ENCODE data around the gene CRABP2.

Gene CRABP2

GRCh38 chr1:156741481-156741983 lies 36.1 kb upstream of the CRABP2 start:
- no peak for DNase-seq

DNA sequence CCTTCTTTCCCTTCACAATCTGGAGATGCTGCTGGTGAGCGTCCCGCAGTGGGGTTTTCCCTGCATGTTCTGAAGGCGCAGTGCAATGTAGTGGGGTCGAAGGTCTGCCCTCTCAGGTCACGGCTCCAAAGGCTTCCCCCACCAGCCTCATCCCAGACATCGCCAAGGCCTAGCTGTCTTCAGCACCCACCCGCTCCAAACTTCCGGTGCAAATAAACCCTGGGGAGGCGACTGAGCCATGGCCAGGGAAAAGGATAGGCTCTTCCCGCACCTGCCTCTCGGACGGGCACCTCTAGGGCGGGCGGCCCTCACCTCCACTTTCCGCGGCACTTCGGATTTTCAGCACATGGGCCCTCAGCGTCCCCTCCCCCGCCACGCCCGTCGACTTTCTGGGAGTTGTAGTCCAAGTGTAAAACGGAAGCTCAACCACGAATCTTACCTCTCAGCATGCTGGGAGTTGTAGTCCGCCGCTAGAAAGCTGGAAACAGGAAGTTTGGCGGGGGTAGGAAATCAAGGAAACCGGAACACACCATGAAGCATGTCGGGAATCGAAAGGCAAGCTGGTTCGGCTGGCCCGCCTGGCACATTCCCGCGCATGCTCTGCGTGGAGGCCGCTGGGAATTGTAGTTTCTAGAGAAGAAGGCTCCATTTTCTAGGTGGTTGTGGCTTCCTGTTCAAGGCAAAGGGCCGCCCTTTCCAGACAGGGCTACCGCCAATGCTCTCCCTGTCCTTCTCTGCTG lies 35.5 kb upstream of the CRABP2 start, which contains the start of gene MRPL24:
Gene MRPL24, minus strand, starts transcription at position 348 of the 740 bp plus-strand sequence. CDS start 2,384 bp downstream, outside the sequence.
- DNase-seq = peak; percentile 98

DNA sequence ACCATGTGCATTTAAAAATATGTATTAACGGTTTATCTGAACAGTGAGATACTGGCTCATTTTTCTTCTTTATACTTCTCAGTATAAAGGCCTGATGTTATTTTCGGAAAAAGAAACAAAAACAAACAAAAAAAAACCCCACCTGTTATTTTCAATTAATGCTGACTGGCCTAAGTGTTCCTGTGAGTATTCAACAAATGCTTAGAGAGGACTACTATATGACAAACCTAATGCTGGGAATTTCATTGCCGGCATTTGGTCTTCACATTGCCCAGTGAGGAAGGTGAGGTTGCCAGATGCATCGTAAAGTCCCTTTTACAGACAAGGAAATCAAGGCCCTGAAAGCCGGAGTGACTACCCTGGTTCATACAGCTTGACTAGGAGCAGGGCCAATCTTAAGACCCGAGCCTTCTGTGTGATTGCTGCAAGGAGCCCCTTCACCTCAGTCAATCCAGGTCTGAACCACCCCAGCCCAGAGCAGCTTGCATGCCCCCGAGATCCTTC lies 34.9 kb upstream of the CRABP2 start:
- no peak for DNase-seq

DNA sequence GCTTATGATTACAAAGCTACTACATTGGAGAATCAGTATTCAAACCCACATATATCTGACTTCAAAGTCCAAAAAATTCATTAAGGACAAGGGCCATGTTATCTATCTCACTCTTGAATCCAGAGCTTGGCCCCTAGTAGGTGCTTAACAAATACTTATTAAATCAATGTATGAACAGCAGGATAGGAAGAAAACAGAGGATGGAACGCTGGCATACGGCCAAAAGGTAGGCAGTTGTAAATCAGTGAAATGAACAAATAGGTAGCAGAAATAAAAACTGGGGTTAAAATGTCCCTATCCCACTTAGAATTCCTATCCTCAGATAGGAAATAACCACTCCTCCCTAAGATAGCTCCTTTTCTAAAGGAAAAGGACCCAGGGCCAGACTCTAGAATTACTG lies 33.5 kb upstream of the CRABP2 start:
- DNase-seq = no peak

- DNase-seq = no peak
These were observed 33.0 kb upstream of the CRABP2 start for GRCh38 chr1:156738407-156738806.

DNA sequence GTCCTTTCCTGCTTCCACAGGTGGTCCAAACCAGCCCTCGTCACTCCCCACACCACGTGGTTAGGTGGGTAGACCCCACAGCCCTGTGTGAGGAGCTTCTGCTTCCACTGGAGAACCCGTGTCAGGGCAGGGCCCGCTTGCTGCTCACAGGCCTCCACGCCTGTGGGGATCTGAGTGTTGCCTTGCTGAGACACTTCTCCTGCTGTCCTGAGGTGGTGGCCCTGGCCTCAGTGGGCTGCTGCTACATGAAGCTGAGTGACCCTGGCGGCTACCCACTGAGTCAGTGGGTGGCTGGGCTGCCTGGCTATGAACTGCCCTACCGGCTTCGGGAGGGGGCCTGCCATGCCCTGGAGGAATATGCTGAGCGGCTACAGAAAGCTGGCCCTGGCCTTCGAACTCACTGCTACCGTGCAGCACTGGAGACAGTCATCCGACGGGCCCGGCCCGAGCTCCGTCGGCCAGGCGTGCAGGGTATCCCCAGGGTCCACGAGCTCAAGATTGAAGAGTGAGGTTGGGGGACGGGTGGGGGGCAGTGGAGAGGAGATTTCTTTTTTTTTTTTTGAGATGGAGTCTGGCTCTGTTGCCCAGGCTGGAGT lies 28.7 kb upstream of the CRABP2 start:
- DNase-seq = no peak

GRCh38 chr1:156728599-156729462 lies 23.4 kb upstream of the CRABP2 start, which contains the start of gene ISG20L2:
ISG20L2 (minus strand) TSS chr1:156728766; CDS start chr1:156727652, 1,114 bp downstream.
- DNase-seq = peak; percentile 96

- no peak for DNase-seq
These were observed 22.7 kb upstream of the CRABP2 start, which contains the start of gene METTL25B for GRCh38 chr1:156727926-156728598. METTL25B (plus strand) TSS chr1:156728469; CDS start chr1:156729105, 636 bp downstream.

- DNase-seq = no peak
These were observed 22.1 kb upstream of the CRABP2 start for GRCh38 chr1:156727492-156727891.

DNA sequence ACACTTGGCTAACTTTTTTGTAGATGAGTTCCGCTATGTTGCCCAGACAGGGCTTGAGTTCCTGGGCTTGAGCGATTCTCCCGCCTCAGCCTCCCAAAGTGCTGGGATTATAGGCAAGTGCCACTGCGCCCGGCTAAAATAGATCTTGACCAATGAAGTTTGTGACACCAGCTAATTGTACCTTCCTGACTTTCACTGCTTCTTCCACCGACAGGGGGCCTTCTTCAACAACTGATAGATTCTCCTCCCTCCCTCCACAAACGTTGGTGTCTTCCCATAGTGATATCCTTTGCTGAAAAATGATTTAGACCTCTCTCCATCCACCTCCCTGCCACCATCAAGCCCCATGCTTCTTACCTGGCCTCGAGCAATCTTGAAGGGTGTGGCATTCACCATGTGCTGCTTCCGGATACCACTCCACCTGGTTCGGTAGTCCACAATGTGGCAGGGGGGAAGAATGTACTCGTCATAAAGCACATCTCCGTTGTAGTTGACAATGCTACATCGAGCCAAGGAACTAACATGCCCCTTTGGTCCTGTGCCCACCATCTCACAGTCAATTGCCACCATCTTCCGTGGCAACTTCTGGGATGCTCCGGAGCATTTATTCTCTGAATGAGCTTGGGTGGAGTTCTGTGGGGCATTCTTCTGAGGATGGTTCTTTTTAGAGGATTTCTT lies 21.3 kb upstream of the CRABP2 start:
- no peak for DNase-seq

DNA sequence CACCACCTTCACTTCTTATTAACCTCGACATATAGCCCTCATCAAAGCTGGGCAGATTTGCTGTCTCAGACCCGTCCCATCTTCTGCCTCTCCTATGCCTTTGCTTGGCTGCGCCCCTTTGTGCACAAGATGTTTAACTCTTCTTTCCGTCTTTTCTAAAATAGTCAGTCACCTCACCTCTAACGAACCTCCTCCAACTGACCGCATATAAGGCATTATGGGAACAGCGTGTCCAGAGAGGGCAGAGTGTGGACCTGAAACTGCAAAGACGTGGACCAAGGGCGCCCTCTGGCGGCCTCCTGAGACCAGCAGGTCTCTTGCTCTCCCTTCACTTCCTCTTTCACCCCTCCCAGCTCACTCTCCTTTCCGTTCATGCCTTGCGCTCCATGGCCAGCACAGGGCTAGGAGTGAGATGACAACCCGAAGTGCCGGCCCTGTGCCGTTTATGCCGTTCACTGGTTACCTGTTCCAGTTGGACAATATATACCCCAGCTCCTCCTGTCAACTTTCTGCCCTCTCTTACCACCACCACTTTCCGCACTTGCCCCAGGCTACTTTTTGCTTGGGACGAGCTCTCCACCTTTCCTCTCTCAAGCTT lies 20.4 kb upstream of the CRABP2 start:
- peak; percentile 93 for DNase-seq

- DNase-seq = no peak
These were observed 16.2 kb upstream of the CRABP2 start for GRCh38 chr1:156721535-156721934.

GRCh38 chr1:156721131-156721530 lies 15.7 kb upstream of the CRABP2 start:
- no peak for DNase-seq

DNA sequence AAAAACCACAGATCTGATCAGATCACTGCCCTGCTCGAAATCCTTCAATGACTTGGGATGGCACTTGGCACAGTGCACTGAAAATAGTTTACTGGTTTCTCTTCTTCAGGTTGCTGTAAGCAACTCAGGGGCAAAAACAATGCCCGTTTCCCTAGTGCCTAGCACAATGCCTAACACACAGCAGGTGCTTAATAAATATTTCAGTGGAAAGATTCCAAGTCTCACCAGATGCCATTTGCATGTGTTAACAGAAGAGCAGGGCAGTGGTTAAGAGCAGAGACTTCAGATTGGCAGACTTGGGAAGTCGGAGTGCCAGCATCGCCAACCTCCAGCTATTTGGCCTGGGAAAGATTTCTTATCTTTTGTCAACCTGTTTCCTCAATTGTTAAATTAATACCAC lies 12.0 kb upstream of the CRABP2 start:
- no peak for DNase-seq

- no peak for DNase-seq
These were observed 9.4 kb upstream of the CRABP2 start for GRCh38 chr1:156714830-156715229.

DNA sequence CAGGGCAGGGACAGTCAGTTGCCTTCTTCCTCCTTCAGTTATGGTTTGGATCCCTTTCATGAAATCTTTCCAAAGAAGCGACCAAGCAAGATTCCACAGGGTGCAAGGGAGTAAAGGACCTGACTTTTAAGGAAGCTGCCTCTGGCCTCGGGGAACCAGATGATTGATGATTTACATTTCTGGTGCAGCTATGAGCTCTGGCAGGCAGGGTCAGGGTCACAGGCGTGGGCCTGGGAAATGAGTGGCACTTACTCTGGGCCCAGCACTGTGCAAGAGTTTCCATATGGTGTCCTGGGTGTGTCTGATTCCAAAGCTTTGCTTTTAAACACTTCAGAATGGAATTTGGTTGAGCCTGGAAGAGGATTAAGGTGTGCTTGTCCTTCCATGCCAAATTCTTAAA lies 7.2 kb upstream of the CRABP2 start:
- no peak for DNase-seq

DNA sequence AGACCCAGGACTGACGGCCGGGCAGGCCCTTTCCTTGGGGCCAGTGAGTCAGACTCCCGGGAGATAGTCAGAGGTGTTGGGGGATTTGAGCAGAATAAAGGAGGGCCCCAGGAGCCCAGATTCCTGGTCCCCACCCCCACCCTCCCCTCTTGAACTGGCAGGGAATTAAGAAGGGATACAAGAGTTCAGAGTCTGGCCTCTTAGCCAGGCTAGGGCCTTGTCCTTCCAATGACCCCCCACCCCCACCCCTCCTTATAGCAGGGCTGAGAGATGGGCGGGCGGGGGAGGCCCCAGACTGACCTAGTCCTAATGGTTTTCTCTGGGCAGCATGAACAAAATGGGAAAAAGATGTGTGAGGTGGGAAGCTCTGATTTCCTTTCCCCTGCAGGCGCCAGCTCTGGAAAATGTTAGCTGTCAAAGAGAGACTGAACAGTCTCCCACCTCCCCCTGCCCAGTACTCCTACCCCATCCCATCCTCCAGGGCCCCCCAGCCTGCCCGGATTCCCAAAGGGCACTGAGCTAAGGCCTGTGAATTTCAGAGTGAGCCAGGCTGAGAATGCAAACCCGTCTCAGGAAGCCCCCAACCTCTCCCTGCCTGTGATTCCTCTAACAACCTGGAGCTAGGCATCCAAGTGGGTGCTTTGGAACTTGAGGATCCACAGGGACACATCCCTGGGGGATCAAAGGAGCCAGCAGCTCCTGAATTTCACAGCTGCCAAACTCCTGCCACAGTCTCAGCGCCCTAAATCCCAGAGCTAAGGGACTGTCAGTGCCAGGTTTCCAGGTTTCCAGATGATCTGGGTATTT lies 5.8 kb upstream of the CRABP2 start:
- peak; percentile 73 for DNase-seq

DNA sequence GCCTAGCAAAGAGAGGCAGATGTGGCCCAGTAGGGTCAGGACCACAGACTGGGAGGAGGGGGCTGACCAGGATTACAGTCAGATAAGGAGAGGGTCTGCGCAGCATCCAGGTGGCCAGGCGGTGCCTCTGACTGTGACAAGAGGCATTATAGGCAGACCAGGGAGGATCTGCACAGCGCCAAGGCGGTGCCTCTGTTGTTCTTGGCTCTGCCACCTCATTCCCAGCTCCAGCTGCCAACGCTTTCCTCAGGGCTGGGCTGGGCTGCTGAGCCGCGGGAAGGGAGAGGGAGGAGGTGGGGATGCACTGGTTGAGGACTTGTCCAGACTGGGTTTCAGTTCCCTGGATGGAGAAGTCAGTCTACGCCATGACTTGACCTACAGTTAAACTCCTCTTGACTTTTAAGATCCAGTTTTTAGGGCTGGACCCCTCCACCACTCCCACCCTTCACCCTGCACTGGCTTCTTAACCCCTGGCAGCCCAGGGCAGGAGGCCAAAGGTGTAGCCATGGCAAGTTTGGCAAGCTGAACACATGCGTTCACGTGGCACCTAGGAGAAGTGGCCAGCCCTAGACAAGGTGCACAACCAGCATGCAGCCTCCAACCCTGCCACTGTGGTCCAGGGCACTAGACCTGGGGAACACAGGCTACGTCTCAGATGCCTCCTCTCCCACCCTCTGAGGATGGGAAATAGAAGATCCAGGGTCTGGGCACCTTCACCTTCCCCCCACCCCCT lies 4.5 kb upstream of the CRABP2 start:
- peak; percentile 78 for DNase-seq

DNA sequence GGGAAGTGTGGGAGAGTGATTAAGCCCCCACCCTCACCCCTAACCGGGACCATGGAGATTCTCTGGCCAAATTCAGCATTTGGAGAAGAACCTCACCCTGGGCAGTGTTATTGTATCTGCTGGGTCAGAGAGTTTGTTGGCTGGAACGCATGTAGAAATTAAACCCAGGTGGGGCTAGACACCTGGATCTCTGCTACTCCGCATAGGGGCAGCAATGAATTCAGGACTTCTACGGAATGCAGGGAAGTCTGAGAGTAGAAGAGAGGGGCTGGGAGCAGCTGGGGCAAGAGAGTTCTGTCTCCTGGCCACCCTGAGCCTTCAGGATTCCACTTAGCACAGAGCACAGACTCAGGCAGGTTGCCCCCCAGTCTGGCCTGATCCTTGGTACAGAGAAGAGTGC lies 3.6 kb upstream of the CRABP2 start:
- no peak for DNase-seq

GRCh38 chr1:156708218-156708661 lies 2.9 kb upstream of the CRABP2 start:
- DNase-seq = no peak
